ENCODE results near the gene LCLAT1. TPM values are rescaled to one million over a fixed set of nuclear protein-coding genes. Genes with fewer than 3 reads are reported as not detected.

Gene LCLAT1
- total RNA-seq, 2 donors from 2014 or later = 18.8 to 28.2 TPM

- Histone ChIP-seq H3K4me3 (no peak overlapping the region), H3K27me3 (replicated peaks; ENCODE audit: insufficient read depth) (no peaks in the 10 kb centered on the region), H3K4me1 (replicated peaks) (no peaks in the 10 kb centered on the region), H3K27ac (no peak overlapping the region), H3K9me3 (no peaks in the 10 kb centered on the region), H3K36me3 (no peaks in the 10 kb centered on the region)
- TF ChIP-seq CTCF (IDR thresholded peaks at IDR 0.05) (no peak), POLR2AphosphoS5 (IDR thresholded peaks at IDR 0.05) (no peak), POLR2A (IDR thresholded peaks at IDR 0.05) (no peak)
- intact Hi-C loops (cut with DNase I) = loop anchor here (10.0 kb wide), 1 partner anchor 185 kb away; no protein-coding TSS in a partner anchor
- no peak for DNase-seq (ENCODE audit: low spot score)
Measured at GRCh38 chr2:30499681-30500080, 52.6 kb downstream of the LCLAT1 start.

- no peaks in the 10 kb centered on the region for H3K36me3 ChIP-seq
- TF ChIP-seq POLR2A (IDR thresholded peaks at IDR 0.05) = no peak
- TF ChIP-seq POLR2AphosphoS5 (IDR thresholded peaks at IDR 0.05) = no peak
- no peak for TF ChIP-seq CTCF (IDR thresholded peaks at IDR 0.05)
- H3K27me3 ChIP-seq (replicated peaks; ENCODE audit: insufficient read depth) = no peaks in the 10 kb centered on the region
- H3K27ac ChIP-seq = no peak overlapping the region
- WGBS = 98% methylated on average over 6 of the region's 6 CpGs
- H3K4me1 ChIP-seq (replicated peaks) = no peaks in the 10 kb centered on the region
- no peak for DNase-seq (ENCODE audit: low spot score)
- H3K4me3 ChIP-seq = no peak overlapping the region
- intact Hi-C loops (cut with DNase I) = loop anchor here (10.0 kb wide), 1 partner anchor 184 kb away; no protein-coding TSS in a partner anchor
- H3K9me3 ChIP-seq = no peaks in the 10 kb centered on the region
Measured at GRCh38 chr2:30500699-30501098, 53.7 kb downstream of the LCLAT1 start.

- H3K27ac ChIP-seq = no peak overlapping the region
- H3K27me3 ChIP-seq (replicated peaks; ENCODE audit: insufficient read depth) = no peaks in the 10 kb centered on the region
- intact Hi-C loops (cut with DNase I) = loop anchor here (10.0 kb wide), 1 partner anchor 182 kb away; no protein-coding TSS in a partner anchor
- H3K4me3 ChIP-seq = no peak overlapping the region
- TF ChIP-seq CTCF (IDR thresholded peaks at IDR 0.05) (no peak), POLR2A (IDR thresholded peaks at IDR 0.05) (no peak), POLR2AphosphoS5 (IDR thresholded peaks at IDR 0.05) (no peak)
- H3K9me3 ChIP-seq = no peaks in the 10 kb centered on the region
- no peaks in the 10 kb centered on the region for H3K36me3 ChIP-seq
- H3K4me1 ChIP-seq (replicated peaks) = no peaks in the 10 kb centered on the region
- no peak for DNase-seq (ENCODE audit: low spot score)
Measured at GRCh38 chr2:30502310-30502709, 55.3 kb downstream of the LCLAT1 start.

GRCh38 chr2:30503007-30503694 lies 56.1 kb downstream of the LCLAT1 start:
- no peaks in the 10 kb centered on the region for H3K36me3 ChIP-seq

More at GRCh38 chr2:30503007-30503694, 56.1 kb downstream of the LCLAT1 start:
- H3K4me3 ChIP-seq = no peak overlapping the region
- no peak overlapping the region for H3K27ac ChIP-seq
- no peaks in the 10 kb centered on the region for H3K27me3 ChIP-seq (replicated peaks; ENCODE audit: insufficient read depth)
- no peaks in the 10 kb centered on the region for H3K4me1 ChIP-seq (replicated peaks)
- 84% methylated on average over 2 of the region's 2 CpGs for WGBS
- TF ChIP-seq POLR2AphosphoS5 (IDR thresholded peaks at IDR 0.05) (peak; percentile 32), POLR2A (IDR thresholded peaks at IDR 0.05) (no peak), CTCF (IDR thresholded peaks at IDR 0.05) (peak in 2 of 4 experiments; percentile 25 to 29)
- H3K9me3 ChIP-seq = no peaks in the 10 kb centered on the region
- intact Hi-C loops (cut with DNase I) = loop anchor here (10.0 kb wide), 1 partner anchor 182 kb away; no protein-coding TSS in a partner anchor
- DNase-seq (ENCODE audit: low spot score) = no peak

Data from prostate gland (tissue), 2 donors.